HepG2 (cell line): Measurements from ENCODE around the gene FMN2. TPM values are rescaled to one million over a fixed set of nuclear protein-coding genes. Genes with fewer than 3 reads are reported as not detected.

Experiments used
- ATAC-seq: fragments of 200-7000 bp; cut with Tn5 transposase; 3 replicates; pipeline ENCODE4 v1.9.1; 2020; ENCODE audit warnings: mild to moderate bottlenecking, moderate library complexity
- BruUV-seq: library from RNA; stranded (reverse); fragments of 400-500 nt; replicated peaks from 2 replicates; lab custom pipeline; 2021; lab: Mats Ljungman, UMichigan
- CTCF ChIA-PET: fragments of 300-600 bp; formaldehyde crosslinking; extraction: SDS; loops from one replicate; lab custom pipeline; 2021; ENCODE audit warnings: low total read pairs, inconsistent platforms, low intra/inter-chr PET ratio; lab: Yijun Ruan, JAX
- POLR2A ChIA-PET: fragments of 350-600 bp; sonication (Branson Sonifier 250); formaldehyde crosslinking; loops from one replicate; lab custom pipeline; 2020; ENCODE audit warnings: antibody characterized with exemption, inconsistent platforms; lab: Yijun Ruan, JAX
- DNase-seq: peaks from one replicate; pipeline ENCODE4 v3.0.0-alpha.2; 2015; ENCODE audit warnings: low spot score
- FAIRE-seq: peaks from 3 replicates; lab custom pipeline; 2011; peaks lifted over from hg19 to GRCh38; lab: Jason Lieb, UNC
- H2AFZ ChIP-seq: one replicate; pipeline ENCODE4 v1.6.1; 2011; ENCODE audit warnings: low read length, inconsistent platforms
- H3K27ac ChIP-seq: fragments of 300-600 bp; 3 replicates; pipeline ENCODE4 v1.8.0; 2011; ENCODE audit warnings: mixed run types, mild to moderate bottlenecking, mixed read lengths, low read length, inconsistent platforms; ENCODE audit not compliant: insufficient read depth; ENCODE audit errors: extremely low read length
- H3K27me3 ChIP-seq, 2 experiments: fragments of 200-600 bp in 1 of 2; 2 replicates in 1 of 2; 3 replicates in 1 of 2; pipeline versions ENCODE4 v1.6.0 to v1.8.0; 2011; ENCODE audit warnings: low read length in 2 of 2, mild to moderate bottlenecking in 2 of 2, moderate library complexity in 2 of 2, inconsistent platforms in 1 of 2; ENCODE audit not compliant: insufficient read depth in 2 of 2, control insufficient read depth in 1 of 2
- H3K36me3 ChIP-seq, 2 experiments: fragments of 200-600 bp in 1 of 2; replicated peaks in 1 of 2; 2 replicates in 1 of 2; 3 replicates in 1 of 2; pipeline versions ENCODE4 v1.5.1 to v1.8.0; 2011; ENCODE audit warnings: low read length in 2 of 2, inconsistent platforms in 1 of 2; ENCODE audit not compliant: insufficient read depth in 2 of 2, control insufficient read depth in 1 of 2
- H3K4me1 ChIP-seq: 2 replicates; pipeline ENCODE4 v1.5.1; 2012; ENCODE audit warnings: low read length, inconsistent platforms; ENCODE audit not compliant: insufficient read depth
- H3K4me2 ChIP-seq: 2 replicates; pipeline ENCODE4 v1.6.0; 2011; ENCODE audit warnings: low read depth, low read length, inconsistent platforms
- H3K4me3 ChIP-seq, 3 experiments: fragments of 200-600 bp in 1 of 3; sonication (generic), shearing (Covaris generic) in 1 of 3; replicated peaks in 1 of 3; 2 replicates each; pipeline ENCODE4 v1.5.1; 2011 to 2016; ENCODE audit warnings: low read length in 3 of 3, inconsistent platforms in 2 of 3, low read depth in 2 of 3, mild to moderate bottlenecking in 2 of 3, control low read depth in 1 of 3, mixed read lengths in 1 of 3; ENCODE audit not compliant: insufficient read depth in 1 of 3
- H3K79me2 ChIP-seq: one replicate; pipeline ENCODE4 v1.6.1; 2011; ENCODE audit warnings: low read length, inconsistent platforms; ENCODE audit not compliant: insufficient read depth
- H3K9ac ChIP-seq: 2 replicates; pipeline ENCODE4 v1.6.0; 2011; ENCODE audit warnings: mild to moderate bottlenecking, low read depth, low read length, inconsistent platforms; ENCODE audit not compliant: insufficient read depth
- H3K9me3 ChIP-seq: 2 replicates; pipeline ENCODE4 v1.5.1; 2012; ENCODE audit warnings: mild to moderate bottlenecking, low read length
- H4K20me1 ChIP-seq: 2 replicates; pipeline ENCODE4 v1.6.0; 2011; ENCODE audit warnings: inconsistent platforms, mild to moderate bottlenecking, low read length, moderate library complexity; ENCODE audit not compliant: insufficient read depth
- ESRRA ChIP-seq: sonication (generic); formaldehyde crosslinking; IDR thresholded peaks from 2 replicates; pipeline ENCODE4 v1.5.1; 2020; ENCODE audit warnings: mild to moderate bottlenecking, low read depth, missing genetic modification reagents
- KLF16 ChIP-seq, 2 experiments: sonication (generic) in 1 of 2; formaldehyde crosslinking in 1 of 2; IDR thresholded peaks; 2 replicates each; pipeline versions ENCODE4 v1.6.1 to v1.8.0; 2016 to 2023; ENCODE audit warnings: missing genetic modification reagents in 2 of 2, missing compliant biosample characterization in 1 of 2
- NRL ChIP-seq: sonication (generic); formaldehyde crosslinking; IDR thresholded peaks from 2 replicates; pipeline ENCODE4 v1.5.0; 2020; ENCODE audit warnings: missing genetic modification reagents, mild to moderate bottlenecking, moderate library complexity, borderline replicate concordance
- PLRG1 ChIP-seq: fragments of 450-650 bp; conservative IDR thresholded peaks from 2 replicates; pipeline ENCODE4 v1.6.1; 2016
- POLR2AphosphoS5 ChIP-seq: IDR thresholded peaks from 2 replicates; pipeline ENCODE4 v1.6.1; 2012; ENCODE audit warnings: low read depth, low read length
- SMC3 ChIP-seq: IDR thresholded peaks from 2 replicates; pipeline ENCODE4 v1.6.1; 2011; ENCODE audit warnings: low read length, improper control_type of control experiment
- TBL1XR1 ChIP-seq: fragments of 150-350 bp; IDR thresholded peaks from 2 replicates; pipeline ENCODE4 v1.6.1; 2014; ENCODE audit warnings: borderline replicate concordance, low read length; ENCODE audit not compliant: partially characterized antibody
- THYN1 ChIP-seq: sonication (generic); formaldehyde crosslinking; IDR thresholded peaks from 2 replicates; pipeline ENCODE4 v1.8.1; 2023; ENCODE audit warnings: low read depth, mild to moderate bottlenecking, moderate library complexity, missing genetic modification reagents, borderline replicate concordance
- ZNF576 ChIP-seq: sonication (generic); formaldehyde crosslinking; IDR thresholded peaks from 2 replicates; pipeline ENCODE4 v1.4.0; 2020; ENCODE audit warnings: mild to moderate bottlenecking, missing genetic modification reagents
- WGBS: methylation state at CpG from one replicate; pipeline ENCODE4 v1.1.6; 2017; ENCODE audit warnings: low lambda C conversion rate; 5-methylcytosine and 5-hydroxymethylcytosine counted together
- in situ Hi-C: cut with HindIII; loops from 2 replicates; pipeline ENCODE4 v1.10.0; 2017; ENCODE audit warnings: low pct_unique_long_range_greater_than_20kb; ENCODE audit not compliant: extremely low pct_ligation_motif_present
- intact Hi-C: fragments of 100-400 bp; cut with micrococcal nuclease; formaldehyde crosslinking; loops from one replicate; pipeline ENCODE4 v1.10.0; 2022; ENCODE audit not compliant: unreplicated experiment
- polyA plus RNA-seq, 8 experiments: library from polyadenylated mRNA; depleted of rRNA in 3 of 8; stranded (reverse) in 7 of 8; unstranded in 1 of 8; fragments of >200 nt; fragmentation: Illumina TruSeq in 4 of 8; extraction: Trizol in 4 of 8; gene quantifications; 2 replicates each; pipeline versions ENCODE4 v1.2.1 to v1.2.3, GENCODE V29; 2011 to 2016; ENCODE audit warnings: low read depth in 4 of 8, missing spikeins in 1 of 8, mixed read lengths in 1 of 8; ENCODE audit not compliant: insufficient read depth in 1 of 8
- total RNA-seq, 5 experiments: library from RNA; depleted of rRNA; stranded (reverse); fragments of >200 nt; fragmentation: Illumina TruSeq; extraction: Trizol; gene quantifications; 2 replicates each; pipeline ENCODE4 v1.2.3, GENCODE V29; 2016; ENCODE audit warnings: low read depth in 1 of 5
- TF ChIP-seq, protein P1 (sequence below): sonication (generic); formaldehyde crosslinking; IDR thresholded peaks from 2 replicates; pipeline ENCODE4 v1.4.0; 2020; ENCODE audit warnings: missing genetic modification reagents, borderline replicate concordance
- TF ChIP-seq, protein P2 (sequence below), 2 experiments: IDR thresholded peaks; 2 replicates each; pipeline ENCODE4 v1.6.1; 2011 to 2012; ENCODE audit warnings: low read length in 2 of 2, borderline replicate concordance in 1 of 2, low read depth in 1 of 2, mild to moderate bottlenecking in 1 of 2, moderate library complexity in 1 of 2
- TF ChIP-seq, protein P3 (sequence below): sonication (generic); formaldehyde crosslinking; IDR thresholded peaks from 2 replicates; pipeline ENCODE4 v1.5.0; 2020; ENCODE audit warnings: missing genetic modification reagents
- TF ChIP-seq, protein P4 (sequence below): sonication (generic); formaldehyde crosslinking; IDR thresholded peaks from 2 replicates; pipeline ENCODE4 v1.5.0; 2020; ENCODE audit warnings: missing genetic modification reagents, mild to moderate bottlenecking, borderline replicate concordance

Gene FMN2
- total and polyA plus RNA-seq, 2 of the 13 experiments (the other 11 are each of a cell fraction or from before 2014, with no cell fraction given), result not detected

- CTCF ChIA-PET, result no interaction called here
- WGBS, result 42% methylated on average over 6 of the region's 6 CpGs
- BruUV-seq, result no TSS peak
- no peak for TF ChIP-seq POLR2AphosphoS5
- TF ChIP-seq NRL, result no peak
- no peak for TF ChIP-seq THYN1 (CRISPR knock-in tag)
- no peak for TF ChIP-seq TBL1XR1
- TF ChIP-seq SMC3, result no peak
- TF ChIP-seq ESRRA (CRISPR knock-in tag), result no peak
- TF ChIP-seq, protein P1, sequence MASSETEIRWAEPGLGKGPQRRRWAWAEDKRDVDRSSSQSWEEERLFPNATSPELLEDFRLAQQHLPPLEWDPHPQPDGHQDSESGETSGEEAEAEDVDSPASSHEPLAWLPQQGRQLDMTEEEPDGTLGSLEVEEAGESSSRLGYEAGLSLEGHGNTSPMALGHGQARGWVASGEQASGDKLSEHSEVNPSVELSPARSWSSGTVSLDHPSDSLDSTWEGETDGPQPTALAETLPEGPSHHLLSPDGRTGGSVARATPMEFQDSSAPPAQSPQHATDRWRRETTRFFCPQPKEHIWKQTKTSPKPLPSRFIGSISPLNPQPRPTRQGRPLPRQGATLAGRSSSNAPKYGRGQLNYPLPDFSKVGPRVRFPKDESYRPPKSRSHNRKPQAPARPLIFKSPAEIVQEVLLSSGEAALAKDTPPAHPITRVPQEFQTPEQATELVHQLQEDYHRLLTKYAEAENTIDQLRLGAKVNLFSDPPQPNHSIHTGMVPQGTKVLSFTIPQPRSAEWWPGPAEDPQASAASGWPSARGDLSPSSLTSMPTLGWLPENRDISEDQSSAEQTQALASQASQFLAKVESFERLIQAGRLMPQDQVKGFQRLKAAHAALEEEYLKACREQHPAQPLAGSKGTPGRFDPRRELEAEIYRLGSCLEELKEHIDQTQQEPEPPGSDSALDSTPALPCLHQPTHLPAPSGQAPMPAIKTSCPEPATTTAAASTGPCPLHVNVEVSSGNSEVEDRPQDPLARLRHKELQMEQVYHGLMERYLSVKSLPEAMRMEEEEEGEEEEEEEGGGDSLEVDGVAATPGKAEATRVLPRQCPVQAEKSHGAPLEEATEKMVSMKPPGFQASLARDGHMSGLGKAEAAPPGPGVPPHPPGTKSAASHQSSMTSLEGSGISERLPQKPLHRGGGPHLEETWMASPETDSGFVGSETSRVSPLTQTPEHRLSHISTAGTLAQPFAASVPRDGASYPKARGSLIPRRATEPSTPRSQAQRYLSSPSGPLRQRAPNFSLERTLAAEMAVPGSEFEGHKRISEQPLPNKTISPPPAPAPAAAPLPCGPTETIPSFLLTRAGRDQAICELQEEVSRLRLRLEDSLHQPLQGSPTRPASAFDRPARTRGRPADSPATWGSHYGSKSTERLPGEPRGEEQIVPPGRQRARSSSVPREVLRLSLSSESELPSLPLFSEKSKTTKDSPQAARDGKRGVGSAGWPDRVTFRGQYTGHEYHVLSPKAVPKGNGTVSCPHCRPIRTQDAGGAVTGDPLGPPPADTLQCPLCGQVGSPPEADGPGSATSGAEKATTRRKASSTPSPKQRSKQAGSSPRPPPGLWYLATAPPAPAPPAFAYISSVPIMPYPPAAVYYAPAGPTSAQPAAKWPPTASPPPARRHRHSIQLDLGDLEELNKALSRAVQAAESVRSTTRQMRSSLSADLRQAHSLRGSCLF (CRISPR knock-in tag), result no peak
- no peak for TF ChIP-seq PLRG1
- TF ChIP-seq, protein P2, sequence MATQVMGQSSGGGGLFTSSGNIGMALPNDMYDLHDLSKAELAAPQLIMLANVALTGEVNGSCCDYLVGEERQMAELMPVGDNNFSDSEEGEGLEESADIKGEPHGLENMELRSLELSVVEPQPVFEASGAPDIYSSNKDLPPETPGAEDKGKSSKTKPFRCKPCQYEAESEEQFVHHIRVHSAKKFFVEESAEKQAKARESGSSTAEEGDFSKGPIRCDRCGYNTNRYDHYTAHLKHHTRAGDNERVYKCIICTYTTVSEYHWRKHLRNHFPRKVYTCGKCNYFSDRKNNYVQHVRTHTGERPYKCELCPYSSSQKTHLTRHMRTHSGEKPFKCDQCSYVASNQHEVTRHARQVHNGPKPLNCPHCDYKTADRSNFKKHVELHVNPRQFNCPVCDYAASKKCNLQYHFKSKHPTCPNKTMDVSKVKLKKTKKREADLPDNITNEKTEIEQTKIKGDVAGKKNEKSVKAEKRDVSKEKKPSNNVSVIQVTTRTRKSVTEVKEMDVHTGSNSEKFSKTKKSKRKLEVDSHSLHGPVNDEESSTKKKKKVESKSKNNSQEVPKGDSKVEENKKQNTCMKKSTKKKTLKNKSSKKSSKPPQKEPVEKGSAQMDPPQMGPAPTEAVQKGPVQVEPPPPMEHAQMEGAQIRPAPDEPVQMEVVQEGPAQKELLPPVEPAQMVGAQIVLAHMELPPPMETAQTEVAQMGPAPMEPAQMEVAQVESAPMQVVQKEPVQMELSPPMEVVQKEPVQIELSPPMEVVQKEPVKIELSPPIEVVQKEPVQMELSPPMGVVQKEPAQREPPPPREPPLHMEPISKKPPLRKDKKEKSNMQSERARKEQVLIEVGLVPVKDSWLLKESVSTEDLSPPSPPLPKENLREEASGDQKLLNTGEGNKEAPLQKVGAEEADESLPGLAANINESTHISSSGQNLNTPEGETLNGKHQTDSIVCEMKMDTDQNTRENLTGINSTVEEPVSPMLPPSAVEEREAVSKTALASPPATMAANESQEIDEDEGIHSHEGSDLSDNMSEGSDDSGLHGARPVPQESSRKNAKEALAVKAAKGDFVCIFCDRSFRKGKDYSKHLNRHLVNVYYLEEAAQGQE (IDR thresholded peaks at IDR 0.05; ENCODE audit: borderline replicate concordance in 1 of 2, low read depth in 1 of 2, low read length in 2 of 2), result no peak
- TF ChIP-seq, protein P3, sequence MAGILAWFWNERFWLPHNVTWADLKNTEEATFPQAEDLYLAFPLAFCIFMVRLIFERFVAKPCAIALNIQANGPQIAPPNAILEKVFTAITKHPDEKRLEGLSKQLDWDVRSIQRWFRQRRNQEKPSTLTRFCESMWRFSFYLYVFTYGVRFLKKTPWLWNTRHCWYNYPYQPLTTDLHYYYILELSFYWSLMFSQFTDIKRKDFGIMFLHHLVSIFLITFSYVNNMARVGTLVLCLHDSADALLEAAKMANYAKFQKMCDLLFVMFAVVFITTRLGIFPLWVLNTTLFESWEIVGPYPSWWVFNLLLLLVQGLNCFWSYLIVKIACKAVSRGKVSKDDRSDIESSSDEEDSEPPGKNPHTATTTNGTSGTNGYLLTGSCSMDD (CRISPR knock-in tag), result no peak
- TF ChIP-seq, protein P4, sequence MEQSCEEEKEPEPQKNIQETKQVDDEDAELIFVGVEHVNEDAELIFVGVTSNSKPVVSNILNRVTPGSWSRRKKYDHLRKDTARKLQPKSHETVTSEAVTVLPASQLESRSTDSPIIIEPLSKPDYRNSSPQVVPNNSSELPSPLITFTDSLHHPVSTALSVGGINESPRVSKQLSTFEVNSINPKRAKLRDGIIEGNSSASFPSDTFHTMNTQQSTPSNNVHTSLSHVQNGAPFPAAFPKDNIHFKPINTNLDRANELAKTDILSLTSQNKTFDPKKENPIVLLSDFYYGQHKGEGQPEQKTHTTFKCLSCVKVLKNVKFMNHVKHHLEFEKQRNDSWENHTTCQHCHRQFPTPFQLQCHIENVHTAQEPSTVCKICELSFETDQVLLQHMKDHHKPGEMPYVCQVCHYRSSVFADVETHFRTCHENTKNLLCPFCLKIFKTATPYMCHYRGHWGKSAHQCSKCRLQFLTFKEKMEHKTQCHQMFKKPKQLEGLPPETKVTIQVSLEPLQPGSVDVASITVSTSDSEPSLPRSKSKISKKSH (CRISPR knock-in tag), result no peak
- TF ChIP-seq KLF16 (CRISPR knock-in tag; IDR thresholded peaks at IDR 0.05), result no peak
- TF ChIP-seq ZNF576 (CRISPR knock-in tag), result no peak
Measured at GRCh38 chr1:240329443-240329842, 237.8 kb downstream of the FMN2 start.

More at GRCh38 chr1:240329443-240329842, 237.8 kb downstream of the FMN2 start:
- H3K36me3 ChIP-seq, result no peaks in the 10 kb centered on the region
- ATAC-seq, result no peak
- H3K79me2 ChIP-seq, result no peaks in the 10 kb centered on the region
- H3K4me1 ChIP-seq, result no peaks in the 10 kb centered on the region
- no peak overlapping the region for H3K9ac ChIP-seq
- FAIRE-seq, result no peak
- intact Hi-C loops, result no loop called here
- no peaks in the 10 kb centered on the region for H3K9me3 ChIP-seq
- H3K27me3 ChIP-seq, result no peaks in the 10 kb centered on the region
- H3K4me2 ChIP-seq, result no peak overlapping the region
- H3K27ac ChIP-seq, result no peak overlapping the region
- POLR2A ChIA-PET, result no interaction called here
- in situ Hi-C loops, result no loop called here
- no peak for DNase-seq
- no peak overlapping the region for H2AFZ ChIP-seq
- H4K20me1 ChIP-seq, result no peaks in the 10 kb centered on the region
- H3K4me3 ChIP-seq, result no peak overlapping the region
